Transverse colon (tissue), 4 donors: ENCODE results near the gene CSNK2A1. TPM values are rescaled to one million over a fixed set of nuclear protein-coding genes. Genes with fewer than 3 reads are reported as not detected.

ENCODE experiments used
- DNase-seq: peaks from one replicate; pipeline ENCODE4 v3.0.0-alpha.2; 2019
- H3K27ac ChIP-seq, 4 donors: fragments of 200-600 bp; sonication (generic); 2 replicates each; pipeline ENCODE4 v1.5.1; 2016 to 2018; ENCODE audit warnings: inconsistent platforms in 4 of 4
- H3K27me3 ChIP-seq: fragments of 200-600 bp; sonication (generic); 2 replicates; pipeline ENCODE4 v1.5.1; 2017; ENCODE audit warnings: inconsistent platforms
- H3K36me3 ChIP-seq, 4 donors: fragments of 200-600 bp; sonication (generic); 2 replicates each; pipeline ENCODE4 v1.5.1; 2017 to 2019; ENCODE audit warnings: inconsistent platforms in 4 of 4
- H3K4me1 ChIP-seq, 4 donors: fragments of 200-600 bp; sonication (generic); 2 replicates each; pipeline ENCODE4 v1.5.1; 2017 to 2020; ENCODE audit warnings: inconsistent platforms in 4 of 4
- H3K4me3 ChIP-seq, 4 donors: fragments of 200-600 bp; sonication (generic); 1 replicate in 1 of 4; 2 replicates in 3 of 4; pipeline versions ENCODE4 v1.5.1 to v1.6.1; 2017 to 2019; ENCODE audit warnings: inconsistent platforms in 4 of 4
- H3K9me3 ChIP-seq, 2 donors: fragments of 200-600 bp; sonication (generic); 2 replicates each; pipeline ENCODE4 v1.5.1; 2017 to 2019; ENCODE audit warnings: inconsistent platforms in 2 of 2
- EP300 ChIP-seq: sonication (generic); formaldehyde crosslinking; IDR thresholded peaks from one replicate; pipeline ENCODE4 v1.6.1; 2017; ENCODE audit warnings: antibody characterized with exemption, low read depth
- POLR2A ChIP-seq: fragments of 450-650 bp; IDR thresholded peaks from one replicate; pipeline ENCODE4 v1.6.1; 2016; ENCODE audit warnings: antibody characterized with exemption, mild to moderate bottlenecking, moderate library complexity
- POLR2AphosphoS5 ChIP-seq, 3 donors: sonication (generic); formaldehyde crosslinking; IDR thresholded peaks; one replicate each; pipeline ENCODE4 v1.6.1; 2016; ENCODE audit warnings: antibody characterized with exemption in 3 of 3
- WGBS, 2 donors: methylation state at CpG; one replicate each; pipeline ENCODE4 v1.1.5; 2018; ENCODE audit warnings: low coverage in 1 of 2; 5-methylcytosine and 5-hydroxymethylcytosine counted together
- in situ Hi-C, 4 donors: fragments of 200-750 bp; cut with MboI; loops; one replicate each; pipeline versions ENCODE4 v1.15.0 to v1.15.1; 2017; ENCODE audit warnings: low sequenced_read_pairs in 3 of 4, low pct_ligation_motif_present in 1 of 4, low pct_unique_long_range_greater_than_20kb in 1 of 4
- intact Hi-C: fragments of 100-400 bp; cut with DNase I; formaldehyde crosslinking; loops from one replicate; pipeline ENCODE4 v1.15.1; 2023; ENCODE audit warnings: low total_unique reads
- total RNA-seq, 4 donors: library from RNA; depleted of rRNA; stranded (reverse); fragments of >200 nt; gene quantifications; one replicate each; pipeline ENCODE4 v1.1.0, GENCODE V29; 2016
- TF ChIP-seq, protein P1 (sequence below), 5 experiments: fragments of 200-600 bp in 3 of 5; fragments of 450-650 bp in 2 of 5; sonication (generic) in 3 of 5; IDR thresholded peaks; 1 replicate in 2 of 5; 2 replicates in 3 of 5; pipeline ENCODE4 v1.5.1; 2016 to 2017; ENCODE audit warnings: antibody characterized with exemption in 5 of 5, inconsistent platforms in 3 of 5, mild to moderate bottlenecking in 2 of 5, moderate library complexity in 1 of 5

Gene CSNK2A1
- total RNA-seq, 4 donors from 2014 or later, result 76.7 to 100 (median 82.6) TPM

DNA sequence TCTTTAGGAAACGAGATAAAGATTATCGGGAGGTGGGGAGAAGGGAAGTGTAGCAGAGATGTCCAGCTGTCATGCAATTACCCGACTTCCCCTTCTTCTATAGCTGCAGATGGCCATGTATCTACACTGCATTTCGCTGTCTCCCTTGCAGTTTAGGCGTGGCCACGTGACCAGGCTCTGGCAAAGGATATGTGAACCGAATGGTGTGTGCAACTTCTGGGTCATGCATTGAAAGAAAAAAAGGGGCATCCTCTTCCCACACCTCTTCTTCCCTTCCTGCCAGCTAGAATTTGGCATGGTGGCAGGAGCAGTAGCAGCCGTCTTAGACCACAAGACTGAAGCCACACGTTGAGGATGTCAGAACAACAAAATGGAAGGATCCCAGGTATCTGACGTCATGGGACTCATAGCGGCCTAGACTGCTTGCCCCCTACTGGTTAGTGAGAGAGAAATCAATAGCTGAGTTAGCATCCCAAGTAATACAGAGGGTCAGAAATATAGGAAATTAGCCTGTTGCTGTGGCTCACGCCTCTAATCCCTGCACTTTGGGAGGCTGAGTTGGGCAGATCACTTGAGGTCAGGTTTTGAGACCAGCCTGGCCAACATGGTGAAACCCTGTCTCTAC lies 33.7 kb upstream of the CSNK2A1 start:
- in situ Hi-C loops, result no loop called here
- H3K4me3 ChIP-seq, result no peak overlapping the region
- 65% methylated on average over 6 to 12 of the region's 12 CpGs for WGBS, 2 donors
- DNase-seq, result no peak
- intact Hi-C loops, result no loop called here
- TF ChIP-seq POLR2A (no peak), EP300 (no peak), POLR2AphosphoS5 (IDR thresholded peaks at IDR 0.05) (no peak)
- TF ChIP-seq, protein P1, sequence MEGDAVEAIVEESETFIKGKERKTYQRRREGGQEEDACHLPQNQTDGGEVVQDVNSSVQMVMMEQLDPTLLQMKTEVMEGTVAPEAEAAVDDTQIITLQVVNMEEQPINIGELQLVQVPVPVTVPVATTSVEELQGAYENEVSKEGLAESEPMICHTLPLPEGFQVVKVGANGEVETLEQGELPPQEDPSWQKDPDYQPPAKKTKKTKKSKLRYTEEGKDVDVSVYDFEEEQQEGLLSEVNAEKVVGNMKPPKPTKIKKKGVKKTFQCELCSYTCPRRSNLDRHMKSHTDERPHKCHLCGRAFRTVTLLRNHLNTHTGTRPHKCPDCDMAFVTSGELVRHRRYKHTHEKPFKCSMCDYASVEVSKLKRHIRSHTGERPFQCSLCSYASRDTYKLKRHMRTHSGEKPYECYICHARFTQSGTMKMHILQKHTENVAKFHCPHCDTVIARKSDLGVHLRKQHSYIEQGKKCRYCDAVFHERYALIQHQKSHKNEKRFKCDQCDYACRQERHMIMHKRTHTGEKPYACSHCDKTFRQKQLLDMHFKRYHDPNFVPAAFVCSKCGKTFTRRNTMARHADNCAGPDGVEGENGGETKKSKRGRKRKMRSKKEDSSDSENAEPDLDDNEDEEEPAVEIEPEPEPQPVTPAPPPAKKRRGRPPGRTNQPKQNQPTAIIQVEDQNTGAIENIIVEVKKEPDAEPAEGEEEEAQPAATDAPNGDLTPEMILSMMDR (IDR thresholded peaks at IDR 0.05), result no peak
- peaks cover 0 to under 1% (median 0%) of the 10 kb centered on the region in 4 donors for H3K4me1 ChIP-seq
- no peak overlapping the region for H3K27ac ChIP-seq
- H3K36me3 ChIP-seq, result no peaks in the 10 kb centered on the region
- H3K9me3 ChIP-seq, result no peaks in the 10 kb centered on the region
- peaks cover 32% of the 10 kb centered on the region for H3K27me3 ChIP-seq

DNA sequence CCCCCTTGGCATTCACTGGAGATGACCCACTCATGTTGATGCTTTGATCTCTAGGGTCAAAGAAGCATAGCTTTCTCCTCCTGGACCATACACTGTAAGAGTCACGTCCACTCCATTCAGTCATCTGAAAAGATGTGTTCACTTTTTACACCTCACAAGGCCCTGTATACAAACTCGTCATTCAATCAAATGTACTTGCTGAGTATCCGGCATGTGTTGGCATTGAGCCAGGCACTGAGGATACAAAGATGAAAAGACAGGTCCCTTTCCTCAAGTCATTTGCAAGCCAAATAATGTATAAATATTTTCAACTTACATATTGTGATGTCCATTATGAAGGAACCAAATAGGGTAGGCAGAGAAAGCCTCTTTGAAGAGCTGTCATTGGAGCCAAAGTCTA lies 32.6 kb upstream of the CSNK2A1 start:
- Histone ChIP-seq H3K36me3 (no peaks in the 10 kb centered on the region), H3K9me3 (no peaks in the 10 kb centered on the region), H3K4me3 (no peak overlapping the region), H3K27me3 (peaks cover 43% of the 10 kb centered on the region), H3K4me1 (peaks cover 0 to 11% (median 9%) of the 10 kb centered on the region in 4 donors), H3K27ac (no peak overlapping the region)
- intact Hi-C loops (no loop called here), in situ Hi-C loops (no loop called here)
- 66% methylated on average over 3 of the region's 3 CpGs; no CpG with 5 or more reads in 1 of the 2 donors for WGBS, 2 donors
- TF ChIP-seq, protein P1 (IDR thresholded peaks at IDR 0.05), result no peak
- TF ChIP-seq POLR2A (no peak), EP300 (no peak), POLR2AphosphoS5 (IDR thresholded peaks at IDR 0.05) (no peak)
- no peak for DNase-seq

DNA sequence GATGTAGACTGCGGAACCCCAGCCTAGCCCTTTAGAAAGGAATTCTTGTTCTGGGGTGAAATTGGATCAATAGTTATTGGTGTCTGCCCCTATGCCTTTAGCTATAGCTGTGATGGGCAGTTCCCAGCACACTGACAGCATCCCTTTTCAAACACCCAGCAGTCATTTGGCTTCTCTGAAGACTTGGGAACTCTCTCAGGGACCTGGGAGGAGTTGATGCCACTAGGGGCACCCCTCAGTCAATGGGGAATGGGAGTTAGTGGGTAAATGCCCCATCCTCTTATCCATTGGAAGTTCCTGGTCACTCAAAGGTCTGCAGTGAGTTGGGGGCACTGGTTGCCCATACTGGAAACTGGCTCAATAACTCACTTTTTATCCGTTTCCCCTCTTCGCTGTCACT lies 31.6 kb upstream of the CSNK2A1 start:
- H3K4me1 ChIP-seq, result peaks cover 0 to 11% (median 9%) of the 10 kb centered on the region in 4 donors
- H3K27me3 ChIP-seq, result peaks cover 53% of the 10 kb centered on the region
- WGBS, 2 donors, result 86 to 90% methylated on average over 2 to 3 of the region's 3 CpGs
- intact Hi-C loops, result no loop called here
- in situ Hi-C loops, result no loop called here
- no peaks in the 10 kb centered on the region for H3K9me3 ChIP-seq
- TF ChIP-seq EP300, result no peak
- TF ChIP-seq POLR2A, result no peak
- TF ChIP-seq, protein P1 (IDR thresholded peaks at IDR 0.05), result no peak
- TF ChIP-seq POLR2AphosphoS5 (IDR thresholded peaks at IDR 0.05), result no peak
- no peaks in the 10 kb centered on the region for H3K36me3 ChIP-seq
- no peak overlapping the region for H3K4me3 ChIP-seq
- H3K27ac ChIP-seq, result no peak overlapping the region
- DNase-seq, result no peak

DNA sequence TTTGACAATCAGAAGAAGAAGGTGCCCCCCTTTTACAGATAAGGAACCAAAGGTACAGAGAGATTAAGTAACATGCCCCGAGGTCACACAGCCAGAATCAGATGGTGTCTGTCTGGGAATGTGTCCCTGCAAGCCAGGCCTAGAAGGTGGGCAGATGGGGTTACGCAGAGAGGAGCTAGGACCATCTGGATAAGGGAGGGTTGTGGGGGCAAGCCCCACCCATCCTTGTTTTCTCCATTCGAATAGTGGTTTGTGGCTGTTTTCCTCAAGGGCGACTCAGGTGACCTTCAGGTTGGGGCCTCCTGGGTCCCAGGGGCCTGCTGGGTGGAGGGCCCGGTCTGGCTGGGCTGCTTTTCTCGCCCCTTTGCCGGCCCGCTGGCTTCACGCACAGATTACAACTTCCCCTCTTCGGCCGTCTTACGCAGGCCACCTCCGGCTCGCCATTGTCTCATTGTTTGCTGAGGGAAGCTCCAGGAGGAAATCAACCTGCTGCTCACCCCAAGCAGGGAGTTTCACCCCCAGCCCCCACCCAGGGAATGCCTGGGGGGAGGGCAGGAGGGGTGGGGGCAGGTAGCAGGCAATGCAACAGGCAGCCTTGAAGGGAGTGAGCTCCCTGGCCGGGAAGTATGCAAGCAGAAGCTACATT lies 30.8 kb upstream of the CSNK2A1 start:
- Histone ChIP-seq H3K36me3 (no peaks in the 10 kb centered on the region), H3K4me3 (no peak overlapping the region), H3K27ac (no peak overlapping the region), H3K9me3 (no peaks in the 10 kb centered on the region), H3K27me3 (peaks cover 61% of the 10 kb centered on the region), H3K4me1 (peaks cover 0 to 11% (median 9%) of the 10 kb centered on the region in 4 donors)
- in situ Hi-C loops (loop anchor here in 1 of 4 donors (25.0 kb wide), 1 partner anchor 163 kb away; no protein-coding TSS in a partner anchor), intact Hi-C loops (no loop called here)
- WGBS, 2 donors, result 62 to 70% methylated on average over 2 to 15 of the region's 15 CpGs
- TF ChIP-seq POLR2A (no peak), EP300 (no peak), POLR2AphosphoS5 (IDR thresholded peaks at IDR 0.05) (no peak)
- TF ChIP-seq, protein P1 (IDR thresholded peaks at IDR 0.05), result no peak
- DNase-seq, result no peak
